HepG2 (cell line): ENCODE measurements around the gene FAM43B. TPM values are rescaled to one million over a fixed set of nuclear protein-coding genes. Genes with fewer than 3 reads are reported as not detected.

Experiments used
- ATAC-seq: fragments of 200-7000 bp; cut with Tn5 transposase; 3 replicates; pipeline ENCODE4 v1.9.1; 2020; ENCODE audit warnings: mild to moderate bottlenecking, moderate library complexity
- BruUV-seq: library from RNA; stranded (reverse); fragments of 400-500 nt; replicated peaks from 2 replicates; lab custom pipeline; 2021; lab: Mats Ljungman, UMichigan
- CTCF ChIA-PET: fragments of 300-600 bp; formaldehyde crosslinking; extraction: SDS; loops from one replicate; lab custom pipeline; 2021; ENCODE audit warnings: low total read pairs, inconsistent platforms, low intra/inter-chr PET ratio; lab: Yijun Ruan, JAX
- POLR2A ChIA-PET: fragments of 350-600 bp; sonication (Branson Sonifier 250); formaldehyde crosslinking; loops from one replicate; lab custom pipeline; 2020; ENCODE audit warnings: antibody characterized with exemption, inconsistent platforms; lab: Yijun Ruan, JAX
- DNase-seq: peaks from one replicate; pipeline ENCODE4 v3.0.0-alpha.2; 2015; ENCODE audit warnings: low spot score
- FAIRE-seq: peaks from 3 replicates; lab custom pipeline; 2011; peaks lifted over from hg19 to GRCh38; lab: Jason Lieb, UNC
- H2AFZ ChIP-seq: one replicate; pipeline ENCODE4 v1.6.1; 2011; ENCODE audit warnings: low read length, inconsistent platforms
- H3K27ac ChIP-seq: fragments of 300-600 bp; 3 replicates; pipeline ENCODE4 v1.8.0; 2011; ENCODE audit warnings: mixed run types, mild to moderate bottlenecking, mixed read lengths, low read length, inconsistent platforms; ENCODE audit not compliant: insufficient read depth; ENCODE audit errors: extremely low read length
- H3K27me3 ChIP-seq, 2 experiments: fragments of 200-600 bp in 1 of 2; 2 replicates in 1 of 2; 3 replicates in 1 of 2; pipeline versions ENCODE4 v1.6.0 to v1.8.0; 2011; ENCODE audit warnings: low read length in 2 of 2, mild to moderate bottlenecking in 2 of 2, moderate library complexity in 2 of 2, inconsistent platforms in 1 of 2; ENCODE audit not compliant: insufficient read depth in 2 of 2, control insufficient read depth in 1 of 2
- H3K36me3 ChIP-seq, 2 experiments: fragments of 200-600 bp in 1 of 2; replicated peaks in 1 of 2; 2 replicates in 1 of 2; 3 replicates in 1 of 2; pipeline versions ENCODE4 v1.5.1 to v1.8.0; 2011; ENCODE audit warnings: low read length in 2 of 2, inconsistent platforms in 1 of 2; ENCODE audit not compliant: insufficient read depth in 2 of 2, control insufficient read depth in 1 of 2
- H3K4me1 ChIP-seq: 2 replicates; pipeline ENCODE4 v1.5.1; 2012; ENCODE audit warnings: low read length, inconsistent platforms; ENCODE audit not compliant: insufficient read depth
- H3K4me2 ChIP-seq: 2 replicates; pipeline ENCODE4 v1.6.0; 2011; ENCODE audit warnings: low read depth, low read length, inconsistent platforms
- H3K4me3 ChIP-seq, 3 experiments: fragments of 200-600 bp in 1 of 3; sonication (generic), shearing (Covaris generic) in 1 of 3; replicated peaks in 1 of 3; 2 replicates each; pipeline ENCODE4 v1.5.1; 2011 to 2016; ENCODE audit warnings: low read length in 3 of 3, inconsistent platforms in 2 of 3, low read depth in 2 of 3, mild to moderate bottlenecking in 2 of 3, control low read depth in 1 of 3, mixed read lengths in 1 of 3; ENCODE audit not compliant: insufficient read depth in 1 of 3
- H3K79me2 ChIP-seq: one replicate; pipeline ENCODE4 v1.6.1; 2011; ENCODE audit warnings: low read length, inconsistent platforms; ENCODE audit not compliant: insufficient read depth
- H3K9ac ChIP-seq: 2 replicates; pipeline ENCODE4 v1.6.0; 2011; ENCODE audit warnings: mild to moderate bottlenecking, low read depth, low read length, inconsistent platforms; ENCODE audit not compliant: insufficient read depth
- H3K9me3 ChIP-seq: 2 replicates; pipeline ENCODE4 v1.5.1; 2012; ENCODE audit warnings: mild to moderate bottlenecking, low read length
- H4K20me1 ChIP-seq: 2 replicates; pipeline ENCODE4 v1.6.0; 2011; ENCODE audit warnings: inconsistent platforms, mild to moderate bottlenecking, low read length, moderate library complexity; ENCODE audit not compliant: insufficient read depth
- DNMT1 ChIP-seq: sonication (generic); formaldehyde crosslinking; IDR thresholded peaks from 2 replicates; pipeline ENCODE4 v1.5.1; 2020; ENCODE audit warnings: mild to moderate bottlenecking, missing genetic modification reagents
- HINFP ChIP-seq: sonication (generic); formaldehyde crosslinking; IDR thresholded peaks from 2 replicates; pipeline ENCODE4 v1.4.0; 2020; ENCODE audit warnings: low read depth, mild to moderate bottlenecking, missing genetic modification reagents
- KDM6A ChIP-seq: IDR thresholded peaks from 2 replicates; pipeline ENCODE4 v1.6.1; 2016; ENCODE audit warnings: low read depth
- NCOA2 ChIP-seq: sonication (generic); formaldehyde crosslinking; IDR thresholded peaks from 2 replicates; pipeline ENCODE4 v1.8.0; 2022; ENCODE audit warnings: inconsistent platforms
- RFX3 ChIP-seq: IDR thresholded peaks from 2 replicates; pipeline ENCODE4 v1.6.1; 2016; ENCODE audit warnings: missing biosample characterization, missing genetic modification reagents
- SMAD3 ChIP-seq: sonication (generic); formaldehyde crosslinking; IDR thresholded peaks from 2 replicates; pipeline ENCODE4 v1.4.0; 2020; ENCODE audit warnings: missing genetic modification reagents
- TBX3 ChIP-seq: fragments of 450-650 bp; IDR thresholded peaks from 2 replicates; pipeline ENCODE4 v1.6.1; 2017; ENCODE audit warnings: antibody characterized with exemption, mild to moderate bottlenecking, inconsistent platforms, borderline replicate concordance
- ZNF276 ChIP-seq: sonication (generic); formaldehyde crosslinking; IDR thresholded peaks from 2 replicates; pipeline ENCODE4 v1.4.0; 2020; ENCODE audit warnings: mild to moderate bottlenecking, low read depth, missing genetic modification reagents
- ZNF577 ChIP-seq: sonication (generic); formaldehyde crosslinking; IDR thresholded peaks from 2 replicates; pipeline ENCODE4 v1.4.0; 2020; ENCODE audit warnings: mild to moderate bottlenecking, low read depth, missing genetic modification reagents, borderline replicate concordance
- ZNF597 ChIP-seq: sonication (generic); formaldehyde crosslinking; IDR thresholded peaks from 2 replicates; pipeline ENCODE4 v1.5.0; 2020; ENCODE audit warnings: missing genetic modification reagents
- WGBS: methylation state at CpG from one replicate; pipeline ENCODE4 v1.1.6; 2017; ENCODE audit warnings: low lambda C conversion rate; 5-methylcytosine and 5-hydroxymethylcytosine counted together
- in situ Hi-C: cut with HindIII; loops from 2 replicates; pipeline ENCODE4 v1.10.0; 2017; ENCODE audit warnings: low pct_unique_long_range_greater_than_20kb; ENCODE audit not compliant: extremely low pct_ligation_motif_present
- intact Hi-C: fragments of 100-400 bp; cut with micrococcal nuclease; formaldehyde crosslinking; loops from one replicate; pipeline ENCODE4 v1.10.0; 2022; ENCODE audit not compliant: unreplicated experiment
- polyA plus RNA-seq, 8 experiments: library from polyadenylated mRNA; depleted of rRNA in 3 of 8; stranded (reverse) in 7 of 8; unstranded in 1 of 8; fragments of >200 nt; fragmentation: Illumina TruSeq in 4 of 8; extraction: Trizol in 4 of 8; gene quantifications; 2 replicates each; pipeline versions ENCODE4 v1.2.1 to v1.2.3, GENCODE V29; 2011 to 2016; ENCODE audit warnings: low read depth in 4 of 8, missing spikeins in 1 of 8, mixed read lengths in 1 of 8; ENCODE audit not compliant: insufficient read depth in 1 of 8
- total RNA-seq, 5 experiments: library from RNA; depleted of rRNA; stranded (reverse); fragments of >200 nt; fragmentation: Illumina TruSeq; extraction: Trizol; gene quantifications; 2 replicates each; pipeline ENCODE4 v1.2.3, GENCODE V29; 2016; ENCODE audit warnings: low read depth in 1 of 5
- TF ChIP-seq, protein P1 (sequence below): sonication (generic); formaldehyde crosslinking; IDR thresholded peaks from 2 replicates; pipeline ENCODE4 v1.5.1; 2020; ENCODE audit warnings: mild to moderate bottlenecking, missing genetic modification reagents, borderline replicate concordance
- TF ChIP-seq, protein P2 (sequence below): IDR thresholded peaks from 2 replicates; pipeline ENCODE4 v1.6.1; 2018; ENCODE audit warnings: missing genetic modification reagents
- TF ChIP-seq, protein P3 (sequence below): IDR thresholded peaks from 2 replicates; pipeline ENCODE4 v1.6.1; 2016; ENCODE audit warnings: missing genetic modification reagents, missing compliant biosample characterization

The FAM43B gene
- total and polyA plus RNA-seq, 2 of the 13 experiments (the other 11 are each of a cell fraction or from before 2014, with no cell fraction given): 0.63 to 3.7 TPM

GRCh38 chr1:20534659-20535417, 17.5 kb upstream of the FAM43B start (continued):
- no peak for TF ChIP-seq ZNF597 (CRISPR knock-in tag)
- TF ChIP-seq TBX3: no peak
- TF ChIP-seq HINFP: no peak
- TF ChIP-seq SMAD3 (CRISPR knock-in tag): no peak
- TF ChIP-seq, protein P1, sequence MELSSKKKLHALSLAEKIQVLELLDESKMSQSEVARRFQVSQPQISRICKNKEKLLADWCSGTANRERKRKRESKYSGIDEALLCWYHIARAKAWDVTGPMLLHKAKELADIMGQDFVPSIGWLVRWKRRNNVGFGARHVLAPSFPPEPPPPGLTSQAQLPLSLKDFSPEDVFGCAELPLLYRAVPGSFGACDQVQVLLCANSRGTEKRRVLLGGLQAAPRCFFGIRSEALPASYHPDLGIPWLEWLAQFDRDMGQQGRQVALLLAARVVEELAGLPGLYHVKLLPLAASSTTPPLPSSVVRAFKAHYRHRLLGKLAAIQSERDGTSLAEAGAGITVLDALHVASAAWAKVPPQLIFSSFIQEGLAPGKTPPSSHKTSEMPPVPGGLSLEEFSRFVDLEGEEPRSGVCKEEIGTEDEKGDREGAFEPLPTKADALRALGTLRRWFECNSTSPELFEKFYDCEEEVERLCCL (CRISPR knock-in tag): no peak
- no peak for TF ChIP-seq ZNF577 (CRISPR knock-in tag)
- TF ChIP-seq DNMT1: no peak

DNA sequence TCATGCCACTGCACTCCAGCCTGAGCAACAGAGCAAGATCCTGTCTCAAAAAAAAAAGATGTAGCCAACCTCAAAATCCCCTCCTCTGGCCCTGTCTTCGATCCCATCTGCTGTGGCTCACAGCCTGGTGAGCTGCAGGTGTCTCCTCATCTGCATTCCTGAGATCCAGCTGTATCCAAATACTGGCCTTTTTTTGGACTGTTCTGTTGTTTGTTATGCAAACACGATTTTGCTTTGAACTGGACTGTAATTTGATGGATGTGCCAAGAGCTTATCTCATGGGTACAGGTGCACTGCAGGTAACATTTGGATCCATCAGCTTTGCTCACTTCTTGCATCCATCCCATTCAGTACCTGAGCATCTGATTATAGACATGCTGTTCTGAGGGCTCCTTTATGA, 14.1 kb upstream of the FAM43B start:
- Histone ChIP-seq H3K4me1 (peaks cover 17% of the 10 kb centered on the region), H3K9me3 (no peaks in the 10 kb centered on the region), H3K4me2 (no peak overlapping the region), H3K79me2 (no peaks in the 10 kb centered on the region), H3K4me3 (no peak overlapping the region), H3K27me3 (peaks cover 2 to 60% of the 10 kb centered on the region in 2 experiments), H4K20me1 (no peaks in the 10 kb centered on the region), H2AFZ (no peak overlapping the region), H3K36me3 (no peaks in the 10 kb centered on the region), H3K9ac (no peak overlapping the region), H3K27ac (no peak overlapping the region)
- FAIRE-seq (no peak), DNase-seq (no peak), ATAC-seq (no peak)
- intact Hi-C loops (no loop called here), in situ Hi-C loops (no loop called here)
- WGBS: 0% methylated on average over 1 of the region's 2 CpGs
- BruUV-seq: no TSS peak
- ChIA-PET CTCF (interaction anchor here (0.6 kb wide), 1 partner anchor 13 kb away, joined by 3 read pairs; no protein-coding TSS in a partner anchor), POLR2A (interaction anchor here (1.2 to 1.4 kb wide), 3 partner anchors 13 to 96 kb away, joined by 4 read pairs; partner anchors contain the start of gene FAM43B)
- no peak for TF ChIP-seq ZNF276
- TF ChIP-seq, protein P2, sequence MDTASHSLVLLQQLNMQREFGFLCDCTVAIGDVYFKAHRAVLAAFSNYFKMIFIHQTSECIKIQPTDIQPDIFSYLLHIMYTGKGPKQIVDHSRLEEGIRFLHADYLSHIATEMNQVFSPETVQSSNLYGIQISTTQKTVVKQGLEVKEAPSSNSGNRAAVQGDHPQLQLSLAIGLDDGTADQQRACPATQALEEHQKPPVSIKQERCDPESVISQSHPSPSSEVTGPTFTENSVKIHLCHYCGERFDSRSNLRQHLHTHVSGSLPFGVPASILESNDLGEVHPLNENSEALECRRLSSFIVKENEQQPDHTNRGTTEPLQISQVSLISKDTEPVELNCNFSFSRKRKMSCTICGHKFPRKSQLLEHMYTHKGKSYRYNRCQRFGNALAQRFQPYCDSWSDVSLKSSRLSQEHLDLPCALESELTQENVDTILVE (CRISPR knock-in tag): no peak
- no peak for TF ChIP-seq NCOA2 (CRISPR knock-in tag)
- no peak for TF ChIP-seq RFX3
- no peak for TF ChIP-seq KDM6A (CRISPR knock-in tag)
- TF ChIP-seq, protein P3, sequence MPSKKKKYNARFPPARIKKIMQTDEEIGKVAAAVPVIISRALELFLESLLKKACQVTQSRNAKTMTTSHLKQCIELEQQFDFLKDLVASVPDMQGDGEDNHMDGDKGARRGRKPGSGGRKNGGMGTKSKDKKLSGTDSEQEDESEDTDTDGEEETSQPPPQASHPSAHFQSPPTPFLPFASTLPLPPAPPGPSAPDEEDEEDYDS (CRISPR knock-in tag): no peak
